KMS-11 (cell line): ENCODE results near the gene CNTNAP5.

Source experiments
- H2AFZ ChIP-seq: fragments of 200-600 bp; sonication (generic); 2 replicates; pipeline ENCODE4 v1.6.1; 2016; ENCODE audit warnings: antibody characterized with exemption, mixed run types, low read depth
- H3K27ac ChIP-seq: fragments of 200-600 bp; sonication (generic); 2 replicates; pipeline ENCODE4 v1.6.1; 2016; ENCODE audit warnings: mild to moderate bottlenecking, mixed run types
- H3K27me3 ChIP-seq: fragments of 200-600 bp; sonication (generic); 2 replicates; pipeline ENCODE4 v1.6.1; 2017; ENCODE audit warnings: mild to moderate bottlenecking, low read depth, mixed run types, moderate library complexity; ENCODE audit not compliant: insufficient read depth
- H3K36me3 ChIP-seq: fragments of 200-600 bp; sonication (generic); 2 replicates; pipeline ENCODE4 v1.6.1; 2017; ENCODE audit warnings: mild to moderate bottlenecking, mixed run types; ENCODE audit not compliant: insufficient read depth
- H3K4me1 ChIP-seq: fragments of 200-600 bp; sonication (generic); 2 replicates; pipeline ENCODE4 v1.6.1; 2016; ENCODE audit warnings: mild to moderate bottlenecking, low read depth, mixed run types; ENCODE audit not compliant: poor library complexity, severe bottlenecking
- H3K4me2 ChIP-seq: fragments of 200-600 bp; sonication (generic); 2 replicates; pipeline ENCODE4 v1.7.0; 2016; ENCODE audit warnings: mild to moderate bottlenecking, mixed run types
- H3K4me3 ChIP-seq: fragments of 200-600 bp; sonication (generic); IDR thresholded peaks from 2 replicates; pipeline ENCODE4 v1.6.1; 2017; ENCODE audit warnings: low read depth, low read length, mixed read lengths; ENCODE audit not compliant: insufficient read depth
- H3K79me2 ChIP-seq: fragments of 200-600 bp; sonication (generic); 2 replicates; pipeline ENCODE4 v1.6.1; 2016; ENCODE audit warnings: low read depth, mixed run types; ENCODE audit not compliant: insufficient read depth
- H3K9ac ChIP-seq: fragments of 200-600 bp; sonication (generic); 2 replicates; pipeline ENCODE4 v1.6.1; 2016; ENCODE audit warnings: mild to moderate bottlenecking, mixed run types
- H4K20me1 ChIP-seq: fragments of 200-600 bp; sonication (generic); 2 replicates; pipeline ENCODE4 v1.6.1; 2016; ENCODE audit warnings: mild to moderate bottlenecking, mixed run types; ENCODE audit not compliant: insufficient read depth
- CTCF ChIP-seq: fragments of 200-600 bp; sonication (generic); conservative IDR thresholded peaks from 2 replicates; pipeline ENCODE4 v1.6.1; 2017; ENCODE audit warnings: low read depth, mild to moderate bottlenecking, antibody characterized with exemption, low read length, moderate library complexity, mixed read lengths

CNTNAP5 gene

GRCh38 chr2:124898827-124899226 lies 873.7 kb downstream of the CNTNAP5 start:
- no peaks in the 10 kb centered on the region for H4K20me1 ChIP-seq
- no peaks in the 10 kb centered on the region for H3K27me3 ChIP-seq
- H3K27ac ChIP-seq, result no peak overlapping the region
- no peak overlapping the region for H2AFZ ChIP-seq
- H3K36me3 ChIP-seq, result no peaks in the 10 kb centered on the region
- H3K4me3 ChIP-seq, result no peak overlapping the region
- H3K4me2 ChIP-seq, result no peak overlapping the region
- no peaks in the 10 kb centered on the region for H3K4me1 ChIP-seq
- no peak for TF ChIP-seq CTCF
- H3K79me2 ChIP-seq, result no peaks in the 10 kb centered on the region
- H3K9ac ChIP-seq, result no peak overlapping the region

GRCh38 chr2:124908411-124908810 lies 883.3 kb downstream of the CNTNAP5 start:
- Histone ChIP-seq H3K27ac (no peak overlapping the region), H4K20me1 (no peaks in the 10 kb centered on the region), H3K27me3 (no peaks in the 10 kb centered on the region), H2AFZ (no peak overlapping the region), H3K79me2 (no peaks in the 10 kb centered on the region), H3K36me3 (no peaks in the 10 kb centered on the region), H3K4me1 (no peaks in the 10 kb centered on the region), H3K9ac (no peak overlapping the region), H3K4me3 (no peak overlapping the region), H3K4me2 (no peak overlapping the region)
- TF ChIP-seq CTCF, result no peak

- no peaks in the 10 kb centered on the region for H3K36me3 ChIP-seq
These were observed 886.5 kb downstream of the CNTNAP5 start for GRCh38 chr2:124911560-124911959.

GRCh38 chr2:124913868-124914267 lies 888.8 kb downstream of the CNTNAP5 start:
- H3K4me3 ChIP-seq, result no peak overlapping the region
- no peaks in the 10 kb centered on the region for H3K36me3 ChIP-seq
- no peak overlapping the region for H3K4me2 ChIP-seq
- H2AFZ ChIP-seq, result no peak overlapping the region
- no peaks in the 10 kb centered on the region for H4K20me1 ChIP-seq
- H3K27ac ChIP-seq, result no peak overlapping the region
- no peaks in the 10 kb centered on the region for H3K27me3 ChIP-seq
- H3K79me2 ChIP-seq, result no peaks in the 10 kb centered on the region
- TF ChIP-seq CTCF, result no peak
- H3K9ac ChIP-seq, result no peak overlapping the region
- peaks cover 3% of the 10 kb centered on the region for H3K4me1 ChIP-seq

More at GRCh38 chr2:124911560-124911959, 886.5 kb downstream of the CNTNAP5 start:
- Histone ChIP-seq H2AFZ (no peak overlapping the region), H3K79me2 (no peaks in the 10 kb centered on the region), H3K27ac (no peak overlapping the region), H4K20me1 (no peaks in the 10 kb centered on the region), H3K27me3 (no peaks in the 10 kb centered on the region), H3K4me2 (no peak overlapping the region), H3K4me1 (no peaks in the 10 kb centered on the region), H3K4me3 (no peak overlapping the region), H3K9ac (no peak overlapping the region)
- TF ChIP-seq CTCF, result no peak
